ENCODE results near the gene LRRK2. TPM values are rescaled to one million over a fixed set of nuclear protein-coding genes. Genes with fewer than 3 reads are reported as not detected.

The LRRK2 gene
- total and polyA plus RNA-seq, 2 of the 13 experiments (the other 11 are each of a cell fraction or from before 2014, with no cell fraction given), result not detected

DNA sequence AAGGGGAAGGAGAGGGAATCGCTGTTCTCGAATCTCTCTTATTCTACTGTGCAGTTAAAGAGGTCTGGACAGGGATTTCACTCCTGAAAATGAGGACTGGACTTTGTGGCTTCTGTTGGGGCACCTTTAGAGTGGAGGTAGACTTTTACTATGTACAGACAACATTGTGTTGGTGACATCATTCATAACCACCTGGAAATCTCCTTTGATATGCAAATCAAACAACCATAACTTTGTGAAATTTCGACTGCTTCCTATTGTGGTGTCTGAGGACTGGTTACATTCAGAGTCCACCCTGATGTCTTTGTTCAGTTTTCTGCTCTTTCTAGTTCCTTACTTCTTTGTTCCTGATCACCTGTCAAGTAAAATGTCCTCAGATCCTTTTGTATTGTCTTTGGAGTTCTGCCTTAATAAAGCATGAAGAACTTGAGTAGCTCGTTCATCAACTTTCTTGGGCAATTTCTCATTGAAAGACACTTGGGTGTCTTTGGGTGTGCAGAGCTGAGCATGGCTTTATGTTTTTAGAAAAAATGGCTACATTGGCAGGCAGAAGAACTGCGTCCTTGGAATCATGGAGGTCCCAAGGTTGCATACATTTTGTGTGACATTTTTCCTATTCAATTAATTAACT, 29.8 kb downstream of the LRRK2 start:
- H3K4me2 ChIP-seq (ENCODE audit: low read depth, low read length), result no peak overlapping the region
- no peak for TF ChIP-seq LRRFIP1 (CRISPR knock-in tag; conservative IDR thresholded peaks at IDR 0.05)
- peak; percentile 30; the same call in 1 of the 2 replicates for TF ChIP-seq ATF7 (IDR thresholded peaks at IDR 0.05)
- TF ChIP-seq ATF7 (CRISPR knock-in tag; IDR thresholded peaks at IDR 0.05), result no peak
- TF ChIP-seq, protein P1, sequence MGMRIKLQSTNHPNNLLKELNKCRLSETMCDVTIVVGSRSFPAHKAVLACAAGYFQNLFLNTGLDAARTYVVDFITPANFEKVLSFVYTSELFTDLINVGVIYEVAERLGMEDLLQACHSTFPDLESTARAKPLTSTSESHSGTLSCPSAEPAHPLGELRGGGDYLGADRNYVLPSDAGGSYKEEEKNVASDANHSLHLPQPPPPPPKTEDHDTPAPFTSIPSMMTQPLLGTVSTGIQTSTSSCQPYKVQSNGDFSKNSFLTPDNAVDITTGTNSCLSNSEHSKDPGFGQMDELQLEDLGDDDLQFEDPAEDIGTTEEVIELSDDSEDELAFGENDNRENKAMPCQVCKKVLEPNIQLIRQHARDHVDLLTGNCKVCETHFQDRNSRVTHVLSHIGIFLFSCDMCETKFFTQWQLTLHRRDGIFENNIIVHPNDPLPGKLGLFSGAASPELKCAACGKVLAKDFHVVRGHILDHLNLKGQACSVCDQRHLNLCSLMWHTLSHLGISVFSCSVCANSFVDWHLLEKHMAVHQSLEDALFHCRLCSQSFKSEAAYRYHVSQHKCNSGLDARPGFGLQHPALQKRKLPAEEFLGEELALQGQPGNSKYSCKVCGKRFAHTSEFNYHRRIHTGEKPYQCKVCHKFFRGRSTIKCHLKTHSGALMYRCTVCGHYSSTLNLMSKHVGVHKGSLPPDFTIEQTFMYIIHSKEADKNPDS (CRISPR knock-in tag; IDR thresholded peaks at IDR 0.05), result no peak
- no peak for TF ChIP-seq ZNF776 (CRISPR knock-in tag; IDR thresholded peaks at IDR 0.05)
- TF ChIP-seq KAT2B (IDR thresholded peaks at IDR 0.05; ENCODE audit: borderline replicate concordance, low read depth, low read length), result no peak
- no peak for TF ChIP-seq RAD21 (CRISPR knock-in tag; IDR thresholded peaks at IDR 0.05)
- no peak for TF ChIP-seq SAP130 (CRISPR knock-in tag; IDR thresholded peaks at IDR 0.05; ENCODE audit: low read depth)
- TF ChIP-seq EHMT2 (IDR thresholded peaks at IDR 0.05; ENCODE audit: borderline replicate concordance, low read depth, low read length), result no peak
- no peak overlapping the region for H3K4me3 ChIP-seq (replicated peaks in 1 of 3; ENCODE audit: insufficient read depth in 1 of 3, low read depth in 2 of 3, low read length in 3 of 3)
- ChIA-PET POLR2A (no interaction called here), CTCF (ENCODE audit: low intra/inter-chr PET ratio, low total read pairs) (no interaction called here)
- no peaks in the 10 kb centered on the region for H3K9me3 ChIP-seq (ENCODE audit: low read length)
- FAIRE-seq, result no peak
- no peak overlapping the region for H3K9ac ChIP-seq (ENCODE audit: insufficient read depth, low read depth, low read length)
- no peak overlapping the region for H3K27ac ChIP-seq (ENCODE audit: extremely low read length, insufficient read depth, low read length)
- ATAC-seq, result no peak
- no peaks in the 10 kb centered on the region for H3K4me1 ChIP-seq (ENCODE audit: insufficient read depth, low read length)
- H3K27me3 ChIP-seq (ENCODE audit: control insufficient read depth in 1 of 2, insufficient read depth in 2 of 2, low read length in 2 of 2), result no peaks in the 10 kb centered on the region; a peak in 1 of 5 replicates
- H4K20me1 ChIP-seq (ENCODE audit: insufficient read depth, low read length), result no peaks in the 10 kb centered on the region
- 1% methylated on average over 5 of the region's 5 CpGs for WGBS (ENCODE audit: low lambda C conversion rate)
- intact Hi-C loops (cut with micrococcal nuclease; ENCODE audit: unreplicated experiment), result no loop called here
- no TSS peak for BruUV-seq (replicated peaks)
- H3K36me3 ChIP-seq (replicated peaks in 1 of 2; ENCODE audit: control insufficient read depth in 1 of 2, insufficient read depth in 2 of 2, low read length in 2 of 2), result no peaks in the 10 kb centered on the region
- in situ Hi-C loops (cut with HindIII; ENCODE audit: extremely low pct_ligation_motif_present, low pct_unique_long_range_greater_than_20kb), result no loop called here
- no peak for DNase-seq (ENCODE audit: low spot score)
- no peaks in the 10 kb centered on the region for H3K79me2 ChIP-seq (ENCODE audit: insufficient read depth, low read length)
- H2AFZ ChIP-seq (ENCODE audit: low read length), result no peak overlapping the region
